Activated T-cell treated with anti-CD3 and anti-CD28 coated beads, Interleukin-2, amount 50 U/mL, for 48 hours (primary cell): Measurements from ENCODE around the gene IL23R.
"Not testable (repeated sequence)": the region's sequence is repeated elsewhere in the genome, so short reads cannot be mapped to it uniquely, and the experiment has no call there.

Experiments
- DNase-seq, 2 experiments: peaks; one replicate each; pipeline ENCODE4 v3.0.0-alpha.2; 2020

IL23R gene

GRCh38 chr1:67200755-67201154, 34.5 kb downstream of the IL23R start:
- no peak for DNase-seq

DNA sequence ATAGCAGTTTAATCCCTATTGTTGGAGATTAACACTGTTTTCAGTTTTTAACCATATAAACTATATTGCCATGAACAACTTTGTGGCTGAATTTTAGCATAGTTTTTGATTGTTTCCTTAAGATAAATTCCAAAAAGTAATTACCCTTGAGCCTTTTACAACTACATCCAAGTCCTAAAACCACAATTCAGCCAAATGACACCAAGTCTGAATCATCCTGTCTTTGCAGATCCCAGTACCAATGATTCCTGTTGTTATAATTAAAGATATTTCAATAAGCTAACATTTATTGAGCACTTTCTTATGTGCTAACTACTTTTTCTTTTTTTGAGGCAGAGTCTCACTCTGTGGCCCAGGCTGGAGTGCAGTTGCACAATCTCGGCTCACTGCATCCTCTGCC, 35.6 kb downstream of the IL23R start:
- no peak for DNase-seq

- no peak for DNase-seq
Measured at GRCh38 chr1:67204298-67204980, 38.2 kb downstream of the IL23R start.

DNA sequence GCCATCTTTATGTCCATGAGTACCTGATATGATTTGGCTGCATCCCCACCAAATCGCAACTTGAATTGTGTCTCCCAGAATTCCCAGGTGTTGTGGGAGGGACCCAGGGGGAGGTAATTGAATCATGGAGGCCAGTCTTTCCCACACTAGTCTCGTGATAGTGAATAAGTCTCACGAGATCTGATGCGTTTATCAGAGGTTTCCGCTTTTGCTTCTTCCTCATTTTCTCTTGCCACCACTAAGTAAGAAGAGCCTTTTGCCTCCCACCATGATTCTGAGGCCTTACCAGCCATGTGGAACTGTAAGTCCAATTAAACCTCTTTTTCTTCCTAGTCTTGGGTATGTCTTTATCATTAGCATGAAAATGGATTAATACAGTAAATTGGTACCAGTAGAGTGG, 41.1 kb downstream of the IL23R start:
- DNase-seq = not testable (repeated sequence)

DNA sequence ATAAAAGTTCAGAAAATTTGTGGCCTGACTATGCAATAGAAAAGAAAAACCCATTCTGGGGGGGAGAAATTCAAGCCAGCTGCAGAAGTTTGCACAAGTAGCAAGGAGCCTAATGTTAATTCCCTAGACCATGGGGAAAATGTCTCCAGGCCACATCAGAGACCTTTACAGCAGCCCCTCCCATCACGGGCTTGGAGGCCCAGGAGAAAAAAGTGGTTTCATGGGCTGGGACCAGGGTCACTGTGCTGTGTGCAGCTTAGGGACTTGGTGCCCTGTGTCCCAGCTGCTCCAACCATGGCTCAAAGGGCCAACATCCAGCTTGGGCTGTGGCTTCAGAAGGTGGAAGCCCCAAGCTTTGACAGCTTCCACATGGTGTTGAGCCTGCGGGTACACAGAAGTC, 42.0 kb downstream of the IL23R start:
- DNase-seq = no peak

DNA sequence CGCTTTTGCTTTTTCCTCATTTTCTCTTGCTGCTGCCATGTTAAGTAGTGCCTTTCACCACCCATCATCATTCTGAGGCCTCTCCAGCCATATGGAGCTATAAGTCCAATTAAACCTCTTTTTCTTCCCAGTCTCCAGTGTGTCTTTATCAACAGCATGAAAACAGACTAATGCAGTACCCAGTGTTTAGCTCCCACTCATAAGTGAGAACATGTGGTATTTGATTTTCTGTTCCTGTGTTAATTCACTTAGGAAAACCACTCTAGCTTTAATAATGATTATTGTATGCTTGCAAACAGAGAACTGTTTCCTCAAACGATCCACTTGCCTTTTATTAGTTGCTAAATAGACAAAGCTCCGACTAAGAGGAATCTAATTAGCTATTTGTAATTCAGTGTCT, 43.3 kb downstream of the IL23R start:
- DNase-seq = no peak

DNA sequence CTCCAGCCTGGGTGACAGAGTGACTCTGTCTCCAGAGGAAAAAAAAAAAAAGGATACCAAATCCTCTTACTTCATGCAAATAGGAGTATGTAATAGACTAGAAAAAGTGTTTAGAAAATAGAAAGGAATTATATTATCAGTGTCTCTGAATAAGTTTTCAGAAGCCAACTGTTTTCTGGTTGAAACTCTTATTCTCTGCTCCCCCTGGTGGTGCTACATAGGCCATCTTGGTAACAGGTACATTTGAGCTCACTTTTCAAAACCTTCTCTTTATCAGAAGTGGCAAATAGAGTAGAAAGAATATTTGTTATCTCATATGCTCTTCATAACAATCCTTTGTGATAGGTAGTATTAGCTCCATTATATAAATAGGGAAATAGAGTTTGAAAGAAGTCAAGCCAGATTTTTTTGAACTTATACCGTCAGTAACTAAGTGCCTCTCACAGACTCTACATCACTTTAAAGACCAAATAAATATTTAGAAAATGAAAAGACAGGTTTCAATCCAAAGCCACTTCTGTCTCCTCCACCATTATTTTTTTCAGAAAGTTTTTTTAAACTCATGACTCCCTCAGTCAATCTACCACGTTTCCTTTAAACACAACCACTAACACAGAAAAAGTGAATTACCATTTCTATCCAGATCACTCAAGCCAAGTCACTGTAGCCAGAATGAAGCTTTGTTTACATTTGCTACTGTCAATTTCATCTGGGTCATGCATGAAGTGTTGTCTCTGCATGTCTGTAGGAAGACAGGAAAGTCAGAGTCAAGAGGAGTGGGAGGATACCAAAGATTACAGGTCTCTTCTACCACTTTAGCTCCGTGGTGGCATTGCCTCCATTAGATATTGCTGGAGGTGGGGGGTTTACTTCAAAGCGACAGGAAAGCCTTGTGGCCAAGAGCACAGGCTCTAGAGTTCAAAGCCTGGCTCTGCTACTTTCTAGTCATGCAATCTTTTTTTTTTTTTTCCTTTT, 45.6 kb downstream of the IL23R start:
- DNase-seq = peak; percentile 52 to 55

DNA sequence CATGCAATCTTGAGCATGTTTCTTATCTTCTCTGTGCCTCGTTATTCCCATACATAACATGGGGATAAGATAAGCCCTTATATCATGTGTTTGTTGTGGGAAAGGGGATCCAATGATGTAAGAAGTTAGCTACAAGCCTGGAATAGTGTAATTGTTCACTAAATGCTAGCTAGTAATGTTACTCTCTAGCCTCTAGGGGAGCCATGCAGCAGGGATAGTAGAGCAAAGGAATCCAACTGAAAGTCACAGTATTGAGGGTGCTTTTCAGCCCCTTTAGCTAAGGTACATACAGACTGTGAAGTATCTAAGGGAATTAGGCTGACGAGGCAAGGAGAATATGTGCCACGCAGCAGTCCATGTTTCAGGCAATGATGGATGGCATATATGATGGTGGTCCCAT, 46.9 kb downstream of the IL23R start:
- DNase-seq = no peak

GRCh38 chr1:67213948-67214347, 47.7 kb downstream of the IL23R start:
- DNase-seq = no peak

GRCh38 chr1:67214420-67215174, 48.3 kb downstream of the IL23R start:
- DNase-seq = peak; percentile 57 to 61

- DNase-seq = no peak
Measured at GRCh38 chr1:67216401-67216800, 50.1 kb downstream of the IL23R start.

DNA sequence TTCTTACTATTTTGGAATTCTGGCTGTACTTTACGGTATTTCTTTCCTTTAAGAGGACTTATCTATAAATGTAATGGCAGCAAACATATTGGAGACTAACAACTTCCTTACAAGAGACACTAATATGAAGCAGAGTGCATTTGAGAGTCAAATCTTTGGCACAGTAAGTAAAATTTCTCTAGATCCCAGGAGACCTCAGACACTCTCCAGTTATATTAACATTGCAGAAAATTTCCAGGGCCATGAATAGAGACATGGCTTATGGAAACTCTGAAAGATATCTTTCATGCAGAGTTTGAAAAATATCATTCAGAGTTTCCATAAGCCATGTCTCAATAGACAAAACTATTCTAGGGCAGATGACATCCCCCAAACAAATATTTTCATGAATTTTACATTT, 51.2 kb downstream of the IL23R start:
- no peak for DNase-seq

DNA sequence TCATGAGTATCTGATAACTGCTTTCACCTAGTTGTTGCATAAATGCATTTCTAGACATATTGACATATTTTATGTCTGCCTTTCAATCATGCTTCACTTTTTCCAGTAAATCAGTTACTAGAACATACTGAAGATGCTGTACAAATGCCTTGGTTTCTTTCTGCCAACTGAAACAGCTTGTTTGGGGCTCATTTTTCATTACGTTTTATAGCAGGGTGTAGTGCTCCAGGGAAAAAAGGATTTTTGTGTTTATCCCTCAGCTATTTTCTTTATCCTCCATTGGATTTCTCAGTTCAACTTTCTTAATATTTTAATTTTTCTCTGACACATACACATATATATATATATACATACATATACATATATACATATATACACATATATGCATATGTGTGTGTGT, 51.7 kb downstream of the IL23R start:
- DNase-seq = no peak

- DNase-seq = no peak
Measured at GRCh38 chr1:67224856-67225255, 58.6 kb downstream of the IL23R start.

DNA sequence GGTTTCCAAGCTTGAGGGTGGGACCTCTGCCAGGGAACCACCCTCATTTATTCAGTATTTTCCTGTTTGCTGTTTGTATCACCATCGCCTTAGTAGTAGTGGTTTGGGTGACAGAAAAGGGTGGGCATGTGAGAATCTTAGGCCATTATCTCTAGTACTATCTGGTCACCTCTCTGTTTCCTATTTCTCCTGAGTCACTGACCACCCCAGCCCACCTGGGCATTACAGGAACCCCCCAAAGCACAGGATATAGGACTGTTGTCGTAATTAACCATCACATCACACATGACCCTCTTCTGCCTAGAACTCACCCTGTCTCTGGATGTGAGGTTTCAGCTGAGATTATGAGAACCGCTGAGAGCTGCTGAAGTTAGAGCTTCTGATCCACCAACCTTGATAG, 60.4 kb downstream of the IL23R start:
- no peak for DNase-seq

DNA sequence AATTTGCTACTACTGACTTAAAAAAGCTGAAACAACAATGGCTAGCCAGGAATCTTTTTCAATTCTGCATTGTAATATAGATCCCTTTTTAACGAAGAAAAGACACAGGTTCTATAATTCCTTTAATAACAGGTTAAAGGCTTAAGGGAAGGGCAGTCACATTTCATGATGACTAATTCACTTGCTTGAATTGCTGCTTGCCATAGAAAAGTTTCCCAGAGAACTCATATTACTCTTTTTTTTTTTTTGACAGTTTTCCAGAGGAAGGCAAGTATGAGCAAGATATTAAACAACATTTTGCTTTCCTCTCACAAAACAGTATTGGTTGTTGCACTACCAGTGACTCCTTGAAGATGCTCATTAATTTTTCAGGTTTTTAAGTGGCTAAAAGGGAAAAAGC, 60.9 kb downstream of the IL23R start:
- DNase-seq = no peak

DNA sequence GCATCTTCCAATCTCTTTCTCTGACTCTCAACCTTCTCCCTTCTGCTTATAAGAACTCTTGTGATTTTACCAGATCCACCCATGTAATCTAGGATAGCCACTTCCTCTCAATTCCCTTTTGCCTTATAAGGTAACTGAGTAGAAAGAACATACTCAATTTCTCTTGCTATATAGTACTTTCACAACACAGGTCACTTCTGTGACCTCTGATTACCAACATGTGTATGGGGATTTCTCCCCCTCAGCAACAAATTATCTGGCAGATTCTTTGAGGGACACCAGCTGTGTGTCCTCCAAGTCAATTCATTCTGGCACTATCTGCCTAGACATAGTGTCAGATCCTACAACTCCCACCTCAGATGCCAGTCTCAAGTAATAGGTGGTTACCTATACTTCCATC, 62.5 kb downstream of the IL23R start:
- DNase-seq = no peak

- no peak for DNase-seq
Measured at GRCh38 chr1:67230539-67230938, 64.3 kb downstream of the IL23R start.

- DNase-seq = no peak
Measured at GRCh38 chr1:67236277-67236676, 70.0 kb downstream of the IL23R start.

- no peak for DNase-seq
Measured at GRCh38 chr1:67239738-67240137, 73.5 kb downstream of the IL23R start.

- DNase-seq = no peak
Measured at GRCh38 chr1:67241200-67241746, 75.0 kb downstream of the IL23R start.

- no peak for DNase-seq
Measured at GRCh38 chr1:67242016-67242415, 75.8 kb downstream of the IL23R start.

- no peak for DNase-seq
Measured at GRCh38 chr1:67250051-67250653, 83.9 kb downstream of the IL23R start.
